HG02884 (cell line): Measurements from ENCODE around the gene SH2B2.
"Not testable (repeated sequence)": the region's sequence is repeated elsewhere in the genome, so short reads cannot be mapped to it uniquely, and the experiment has no call there.

Experiments
- ATAC-seq: cut with Tn5 transposase; IDR thresholded peaks from one replicate; pipeline ENCODE4 v1.9.1; 2021; ENCODE audit warnings: mild to moderate bottlenecking, moderate library complexity; ENCODE audit not compliant: unreplicated experiment

Gene SH2B2

DNA sequence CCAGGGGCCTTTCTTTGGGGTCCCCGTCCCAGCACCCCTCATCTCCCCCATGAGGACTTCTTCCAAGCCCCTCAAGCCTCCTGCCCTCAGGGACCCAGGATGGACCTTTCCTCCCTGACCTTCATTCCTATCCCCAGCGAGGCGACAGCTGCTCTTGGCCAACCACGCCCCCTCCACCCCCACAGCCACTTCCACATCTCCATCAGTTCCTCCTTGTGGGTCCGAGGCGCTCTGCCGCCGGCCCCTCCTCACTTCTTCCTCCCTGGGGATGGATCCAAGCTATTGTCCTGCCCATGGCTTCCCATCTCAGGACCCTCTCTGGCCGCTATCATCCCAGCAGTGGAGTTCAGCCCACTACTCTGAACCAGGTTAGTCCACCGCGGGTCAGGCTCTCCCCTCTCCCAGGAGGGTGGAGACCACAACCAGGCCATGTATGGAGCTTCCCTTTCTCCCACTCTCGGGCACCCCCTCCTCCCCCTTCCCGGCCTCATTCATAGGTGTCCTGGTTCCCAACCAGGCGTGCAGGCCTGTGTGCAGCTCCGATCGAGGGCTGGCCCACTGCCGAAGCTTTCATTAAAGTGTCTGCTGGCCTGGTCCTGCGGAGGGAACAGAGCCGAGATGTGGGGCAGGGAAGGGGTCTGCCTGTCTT lies 1.7 kb upstream of the SH2B2 start:
- no peak for ATAC-seq

- no peak for ATAC-seq
Observed at GRCh38 chr7:102285540-102286236, 980 bp upstream of the SH2B2 start.

DNA sequence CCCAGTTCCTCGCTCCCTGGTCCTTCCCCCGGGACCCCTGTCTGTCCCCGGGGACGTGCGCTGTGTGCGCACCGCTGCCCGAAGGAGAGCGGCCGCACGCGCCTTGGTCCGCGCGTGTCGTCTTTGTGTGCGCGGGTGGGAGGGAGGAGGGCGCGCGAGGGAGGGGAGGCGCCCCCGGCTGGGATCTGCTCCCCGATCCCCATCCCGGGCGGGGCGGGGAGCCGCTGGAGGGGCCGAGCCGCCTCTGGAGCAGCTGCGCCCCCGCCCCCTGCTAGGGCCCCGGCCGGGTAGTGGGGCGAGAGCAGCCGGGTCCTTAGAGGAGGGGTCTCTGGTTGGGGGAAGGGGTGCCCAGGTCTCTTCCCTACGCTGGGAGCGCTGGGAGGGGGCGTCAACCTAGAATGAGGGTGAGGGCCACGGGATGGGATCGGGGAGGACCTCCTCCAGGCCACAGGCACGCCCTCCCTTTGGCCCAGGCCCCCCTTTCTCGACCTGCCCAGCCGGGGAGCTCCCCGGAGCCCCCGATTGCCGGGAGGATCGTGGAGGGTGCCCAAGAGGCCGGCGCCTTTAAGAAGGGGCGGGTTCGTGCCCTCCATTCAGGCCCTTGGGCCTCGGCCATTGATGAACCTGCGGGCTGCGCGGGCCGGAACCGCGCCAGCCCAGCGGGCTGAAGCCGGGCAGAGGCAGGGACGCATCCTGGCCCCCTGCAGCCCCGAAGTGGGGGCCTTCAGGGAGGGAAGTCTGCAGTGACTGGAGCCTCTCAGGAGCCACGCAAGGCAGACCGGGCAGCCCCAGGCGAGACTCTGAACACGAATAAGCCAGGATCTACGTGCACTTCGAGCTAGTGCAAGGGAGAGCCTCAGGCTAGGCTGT lies 678 bp downstream of the SH2B2 start:
- no peak for ATAC-seq

GRCh38 chr7:102287981-102288278 lies 1.3 kb downstream of the SH2B2 start:
- no peak for ATAC-seq

DNA sequence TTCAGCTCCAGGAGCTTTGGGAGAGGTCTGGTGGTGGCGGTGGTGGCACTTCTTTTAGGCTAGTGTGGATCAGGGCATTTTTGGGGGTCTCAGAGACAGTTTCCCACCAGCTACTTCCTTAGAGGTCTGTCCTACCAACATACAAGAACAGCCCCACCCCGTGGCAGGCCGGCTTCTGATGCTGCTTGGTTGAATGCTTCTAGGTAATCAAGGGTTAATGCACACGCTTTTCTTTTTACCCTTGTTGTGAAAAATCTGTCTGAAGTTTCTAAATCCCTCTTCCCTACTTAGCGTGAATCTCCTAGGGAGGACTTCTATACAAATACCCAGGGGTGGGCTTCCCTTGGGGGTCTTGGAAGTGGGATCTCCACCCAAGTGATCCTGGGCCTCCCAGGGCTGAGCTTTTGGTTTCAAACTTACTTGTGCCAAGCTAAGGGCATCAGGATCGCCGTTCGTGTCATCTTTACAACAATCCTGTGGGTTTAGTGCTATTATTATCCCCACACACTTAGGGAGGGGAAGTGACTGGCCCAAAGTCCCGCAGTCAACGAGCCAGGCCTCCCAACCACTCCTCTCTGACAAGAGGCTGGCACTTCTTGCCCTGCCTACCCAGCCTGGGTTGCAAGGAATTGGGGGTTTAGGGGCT lies 1.7 kb downstream of the SH2B2 start:
- no peak for ATAC-seq

DNA sequence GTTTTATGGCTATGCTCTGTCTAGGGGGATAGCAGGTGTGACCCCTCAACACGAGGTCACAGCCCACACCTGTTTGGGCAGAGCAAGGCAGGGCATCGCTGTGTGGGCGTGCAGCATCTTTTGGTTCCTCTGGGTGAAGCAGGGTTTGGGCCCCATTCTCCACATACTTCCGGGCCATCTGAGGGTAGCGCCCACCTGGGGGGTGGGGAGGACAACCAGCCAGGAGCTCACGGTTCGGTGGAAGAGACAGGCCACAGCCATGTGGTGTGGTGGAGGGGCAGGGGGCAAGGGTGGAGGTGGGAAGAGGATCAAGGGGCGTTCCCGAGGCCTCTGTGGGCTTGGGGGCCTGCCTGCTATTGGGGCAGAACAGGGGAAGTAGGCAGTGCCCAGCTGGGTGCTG lies 2.4 kb downstream of the SH2B2 start:
- no peak for ATAC-seq

DNA sequence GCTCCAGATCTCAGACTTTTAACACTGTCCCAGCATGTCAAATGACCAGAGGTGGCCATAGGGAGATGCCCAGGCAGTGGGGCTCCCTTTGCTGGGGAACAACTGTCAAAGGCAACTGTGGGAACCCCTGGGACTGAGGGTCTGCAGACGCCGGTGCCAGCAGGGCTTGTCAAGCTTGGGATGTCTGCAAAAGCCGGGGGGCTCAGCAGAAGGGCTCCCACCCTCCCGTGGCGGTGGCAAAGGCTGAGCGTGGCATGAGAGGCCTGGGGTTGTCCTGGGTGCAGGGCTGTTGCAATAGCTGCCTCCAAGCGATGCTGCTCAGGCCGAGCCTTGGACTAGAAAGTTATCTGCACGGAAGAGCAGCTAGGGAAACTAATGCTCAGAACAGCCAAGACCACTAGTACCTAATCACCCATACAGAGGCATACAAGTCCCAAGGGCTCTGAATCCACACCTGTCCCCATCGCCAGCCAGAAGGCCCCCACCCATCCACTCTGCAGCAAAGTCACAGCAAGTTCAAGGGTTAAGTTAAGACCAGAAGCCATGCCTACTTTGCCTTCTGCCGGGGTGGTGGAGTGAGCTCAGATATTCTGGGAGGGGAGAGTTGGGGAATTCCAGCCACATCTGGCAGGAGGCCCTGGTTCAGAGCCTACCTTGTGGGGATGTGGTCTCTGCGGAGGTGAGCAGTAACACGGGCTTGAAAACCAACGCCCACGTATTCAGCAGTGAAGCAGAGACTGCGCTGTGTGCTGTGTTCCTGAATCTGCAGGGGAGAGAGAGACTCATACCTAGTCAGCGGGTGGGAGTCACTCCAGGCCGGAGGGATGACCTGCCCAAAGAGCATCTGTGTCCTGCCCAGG lies 4.6 kb downstream of the SH2B2 start:
- ATAC-seq = peak; percentile 55

GRCh38 chr7:102291916-102292267 lies 5.2 kb downstream of the SH2B2 start:
- no peak for ATAC-seq

GRCh38 chr7:102292813-102293798 lies 6.4 kb downstream of the SH2B2 start:
- ATAC-seq = no peak

DNA sequence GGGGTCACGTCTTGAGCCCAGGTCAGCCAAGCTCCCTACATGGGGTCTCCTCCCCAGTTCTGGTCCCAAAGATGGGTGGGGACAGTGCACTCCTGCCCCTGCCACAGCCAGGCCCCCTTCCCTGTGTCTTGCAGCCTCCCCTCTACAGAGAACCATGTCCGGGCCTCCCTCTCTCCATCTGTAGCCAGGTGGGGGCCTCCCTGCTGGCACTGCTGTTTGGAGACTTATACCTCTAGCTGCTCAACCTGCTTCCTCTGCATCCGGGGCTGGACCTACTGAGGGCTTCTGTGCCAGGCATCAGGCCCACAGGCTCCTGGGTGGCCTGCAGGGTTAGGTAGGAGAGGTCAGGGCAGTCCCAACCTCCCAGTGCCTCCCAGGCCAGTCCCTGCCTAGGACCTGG lies 7.9 kb downstream of the SH2B2 start:
- no peak for ATAC-seq

- ATAC-seq = no peak
Observed at GRCh38 chr7:102295346-102296178, 8.9 kb downstream of the SH2B2 start.

GRCh38 chr7:102296179-102296438 lies 9.4 kb downstream of the SH2B2 start:
- ATAC-seq = no peak

GRCh38 chr7:102296514-102296913 lies 9.8 kb downstream of the SH2B2 start:
- ATAC-seq = no peak

- no peak for ATAC-seq
Observed at GRCh38 chr7:102297487-102298218, 11.0 kb downstream of the SH2B2 start.

- ATAC-seq = no peak
Observed at GRCh38 chr7:102300643-102301221, 14.1 kb downstream of the SH2B2 start.

GRCh38 chr7:102301367-102301766 lies 14.7 kb downstream of the SH2B2 start:
- not testable (repeated sequence) for ATAC-seq

DNA sequence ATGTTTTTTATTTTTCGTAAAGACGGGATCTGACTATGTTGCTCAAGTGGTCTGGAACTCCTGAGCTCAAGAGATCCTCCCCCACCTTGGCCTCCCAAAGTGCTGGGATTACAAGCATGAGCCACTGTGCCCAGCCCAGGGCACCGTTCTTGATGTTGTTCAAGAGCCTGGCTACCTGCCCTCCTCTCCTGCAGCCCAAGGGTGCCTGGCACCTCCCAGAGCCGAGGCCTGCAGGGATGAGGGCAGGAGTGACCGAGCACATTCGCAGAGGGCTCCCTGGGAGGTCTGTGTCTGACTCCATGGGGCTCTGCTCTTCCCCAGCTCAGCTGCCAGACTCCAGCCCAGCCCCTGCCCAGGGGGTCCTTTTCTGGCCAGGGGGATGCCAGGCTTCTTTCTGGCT lies 15.4 kb downstream of the SH2B2 start:
- no peak for ATAC-seq
